ENCODE measurements around the gene PRICKLE1. TPM values are rescaled to one million over a fixed set of nuclear protein-coding genes. Genes with fewer than 3 reads are reported as not detected.

Gene PRICKLE1
- total and polyA plus RNA-seq, 7 experiments from 2014 or later, result 0.10 to 1.2 (median 0.34) TPM; not detected in 4

DNA sequence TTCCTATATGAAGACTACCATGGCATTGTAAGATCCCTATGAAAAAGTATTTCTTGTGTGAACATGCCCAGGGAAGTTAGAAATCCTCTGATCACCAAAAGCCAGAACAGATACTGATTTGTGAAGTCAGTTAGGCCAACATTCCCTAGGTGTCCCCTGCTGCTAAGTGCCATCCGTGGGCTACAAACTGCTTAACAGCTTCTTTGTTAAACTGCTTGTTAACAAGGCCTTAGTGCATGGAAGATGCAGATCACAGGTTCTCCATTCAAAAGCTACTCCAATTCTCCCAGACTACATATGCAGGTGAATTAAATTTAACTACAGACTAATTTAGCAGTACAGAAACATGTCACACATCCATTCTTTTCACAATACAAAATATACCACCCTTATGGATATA, 108.2 kb downstream of the PRICKLE1 start:
- H3K27ac Mint-ChIP-seq, result no peak overlapping the region
- no peak overlapping the region for H3K27ac ChIP-seq (ENCODE audit: low read depth, low read length)
- no peak overlapping the region for H3K4me3 ChIP-seq (ENCODE audit: low read length)
- POLR2A ChIA-PET, result no interaction called here
- ATAC-seq (no peak), DNase-seq (no peak)
- no peaks in the 10 kb centered on the region for H3K36me3 ChIP-seq (ENCODE audit: control insufficient read depth in 2 of 3, insufficient read depth in 3 of 3, low read length in 3 of 3)
- H3K27me3 ChIP-seq (ENCODE audit: control insufficient read depth in 2 of 2, insufficient read depth in 2 of 2, low read length in 2 of 2), result peaks cover 0 to 24% of the 10 kb centered on the region in 2 donors
- intact Hi-C loops (cut with micrococcal nuclease), result no loop called here
- H3K9me3 ChIP-seq (ENCODE audit: control insufficient read depth in 2 of 3, low read length in 3 of 3), result no peaks in the 10 kb centered on the region
- H3K4me1 ChIP-seq (ENCODE audit: control insufficient read depth in 2 of 2, insufficient read depth in 2 of 2, low read length in 2 of 2), result peaks cover 0 to 5% of the 10 kb centered on the region in 2 donors
- CTCF ChIA-PET, result no interaction called here
- no peak overlapping the region for H3K4me3 Mint-ChIP-seq
- no peaks in the 10 kb centered on the region for H3K9me3 Mint-ChIP-seq
- peaks cover 4 to 16% (median 10%) of the 10 kb centered on the region in 7 donors for H3K4me1 Mint-ChIP-seq
- H3K36me3 Mint-ChIP-seq, result no peaks in the 10 kb centered on the region
- H3K27me3 Mint-ChIP-seq, result peaks cover 64 to 87% (median 75%) of the 10 kb centered on the region in 5 donors

DNA sequence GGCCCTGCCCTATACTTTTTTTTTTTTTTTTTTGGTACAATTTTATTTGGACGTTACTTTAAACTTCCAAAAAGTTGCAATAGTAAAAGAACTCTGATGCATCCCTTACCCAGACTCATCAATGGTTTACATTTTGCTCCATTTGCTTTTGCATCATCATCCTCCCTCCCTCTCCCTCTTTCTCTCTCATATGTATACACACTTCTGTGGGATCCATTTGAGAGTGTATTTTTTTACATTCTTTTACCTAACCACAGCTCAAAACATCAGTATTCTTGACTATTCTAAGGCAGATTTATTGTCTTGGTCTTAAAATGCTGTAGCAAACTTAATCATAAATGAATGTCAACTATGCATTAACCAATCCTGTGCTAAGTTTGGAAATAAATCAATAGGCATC, 111.6 kb downstream of the PRICKLE1 start:
- Histone ChIP-seq H3K4me1 (ENCODE audit: control insufficient read depth in 2 of 2, insufficient read depth in 2 of 2, low read length in 2 of 2) (peaks cover 0 to 5% of the 10 kb centered on the region in 2 donors), H3K9me3 (ENCODE audit: control insufficient read depth in 2 of 3, low read length in 3 of 3) (no peaks in the 10 kb centered on the region), H3K27ac (ENCODE audit: low read depth, low read length) (no peak overlapping the region), H3K36me3 (ENCODE audit: control insufficient read depth in 2 of 3, insufficient read depth in 3 of 3, low read length in 3 of 3) (no peaks in the 10 kb centered on the region), H3K4me3 (ENCODE audit: low read length) (no peak overlapping the region), H3K27me3 (ENCODE audit: control insufficient read depth in 2 of 2, insufficient read depth in 2 of 2, low read length in 2 of 2) (peaks cover 0 to 18% of the 10 kb centered on the region in 2 donors)
- H3K27ac Mint-ChIP-seq, result no peak overlapping the region
- no peak for ATAC-seq
- H3K4me1 Mint-ChIP-seq, result peaks cover 0 to 10% (median 4%) of the 10 kb centered on the region in 7 donors
- DNase-seq, result no peak
- POLR2A ChIA-PET, result interaction anchor here (0.8 kb wide), 1 partner anchor 34 kb away, joined by 3 read pairs; no protein-coding TSS in a partner anchor
- peaks cover 41 to 65% (median 52%) of the 10 kb centered on the region in 5 donors for H3K27me3 Mint-ChIP-seq
- intact Hi-C loops (cut with micrococcal nuclease), result no loop called here
- CTCF ChIA-PET, result no interaction called here
- no peak overlapping the region for H3K4me3 Mint-ChIP-seq
- peaks cover 0 to 1% (median 0%) of the 10 kb centered on the region in 11 donors for H3K9me3 Mint-ChIP-seq
- H3K36me3 Mint-ChIP-seq, result no peaks in the 10 kb centered on the region

DNA sequence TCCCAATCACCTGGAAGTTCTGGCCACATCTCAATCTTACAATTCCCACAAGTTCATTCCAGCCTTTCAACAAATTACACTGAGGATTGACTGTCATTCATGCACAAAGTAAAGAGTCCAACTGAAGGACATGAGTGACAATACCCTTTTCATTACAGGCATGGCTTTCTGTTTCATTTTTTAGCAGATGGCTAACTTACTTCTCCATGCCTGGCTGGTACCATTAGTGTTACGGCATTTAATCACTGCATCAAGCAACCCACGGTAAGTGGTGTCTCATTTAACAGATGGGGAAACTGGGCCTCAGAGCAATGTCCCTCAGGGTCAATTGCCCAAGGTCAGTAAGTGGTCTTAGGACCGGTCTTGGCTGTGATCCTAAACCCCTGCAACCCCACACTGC, 114.4 kb downstream of the PRICKLE1 start:
- H3K27ac Mint-ChIP-seq, result no peak overlapping the region
- no peaks in the 10 kb centered on the region for H3K36me3 Mint-ChIP-seq
- Histone ChIP-seq H3K27ac (ENCODE audit: low read depth, low read length) (no peak overlapping the region), H3K4me3 (ENCODE audit: low read length) (no peak overlapping the region), H3K27me3 (ENCODE audit: control insufficient read depth in 2 of 2, insufficient read depth in 2 of 2, low read length in 2 of 2) (no peaks in the 10 kb centered on the region), H3K36me3 (ENCODE audit: control insufficient read depth in 2 of 3, insufficient read depth in 3 of 3, low read length in 3 of 3) (no peaks in the 10 kb centered on the region), H3K9me3 (ENCODE audit: control insufficient read depth in 2 of 3, low read length in 3 of 3) (no peaks in the 10 kb centered on the region), H3K4me1 (ENCODE audit: control insufficient read depth in 2 of 2, insufficient read depth in 2 of 2, low read length in 2 of 2) (no peaks in the 10 kb centered on the region)
- no peak overlapping the region for H3K4me3 Mint-ChIP-seq
- intact Hi-C loops (cut with micrococcal nuclease), result no loop called here
- DNase-seq (no peak), ATAC-seq (no peak)
- H3K4me1 Mint-ChIP-seq, result peaks cover under 1 to 2% (median 2%) of the 10 kb centered on the region in 7 donors
- H3K9me3 Mint-ChIP-seq, result peaks cover 0 to 1% (median 0%) of the 10 kb centered on the region in 11 donors
- POLR2A ChIA-PET, result no interaction called here
- H3K27me3 Mint-ChIP-seq, result peaks cover 20 to 58% (median 30%) of the 10 kb centered on the region in 5 donors
- CTCF ChIA-PET, result no interaction called here

DNA sequence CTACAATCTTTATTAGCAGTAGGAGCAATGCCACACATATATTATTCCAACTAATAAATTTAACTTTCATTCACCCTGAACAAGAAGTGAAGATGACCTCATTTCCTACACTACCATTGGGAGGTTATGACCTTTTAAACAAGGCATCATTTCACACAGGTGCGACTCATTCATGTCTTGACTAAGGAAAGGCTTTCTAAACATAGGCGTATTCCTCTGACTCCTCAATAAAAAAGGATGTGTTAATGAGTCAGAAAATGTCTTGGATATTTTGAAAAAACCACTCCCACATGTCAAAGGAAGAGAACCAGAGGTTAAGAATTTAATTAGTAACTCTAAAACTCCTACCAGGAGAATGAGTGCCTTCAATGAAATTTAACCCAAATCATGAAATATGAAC, 115.2 kb downstream of the PRICKLE1 start:
- H3K4me3 ChIP-seq (ENCODE audit: low read length), result no peak overlapping the region
- ChIA-PET POLR2A (no interaction called here), CTCF (no interaction called here)
- Mint-ChIP-seq H3K27ac (no peak overlapping the region), H3K4me3 (no peak overlapping the region), H3K4me1 (peaks cover 5 to 9% (median 8%) of the 10 kb centered on the region in 7 donors), H3K36me3 (peaks cover 0 to under 1% (median 0%) of the 10 kb centered on the region in 5 donors), H3K27me3 (peaks cover 18 to 54% (median 23%) of the 10 kb centered on the region in 5 donors), H3K9me3 (peaks cover 0 to 1% (median 0%) of the 10 kb centered on the region in 11 donors)
- intact Hi-C loops (cut with micrococcal nuclease), result no loop called here
- H3K9me3 ChIP-seq (ENCODE audit: control insufficient read depth in 2 of 3, low read length in 3 of 3), result no peaks in the 10 kb centered on the region
- H3K36me3 ChIP-seq (ENCODE audit: control insufficient read depth in 2 of 3, insufficient read depth in 3 of 3, low read length in 3 of 3), result no peaks in the 10 kb centered on the region
- H3K27ac ChIP-seq (ENCODE audit: low read depth, low read length), result no peak overlapping the region
- ATAC-seq (no peak), DNase-seq (no peak)
- H3K27me3 ChIP-seq (ENCODE audit: control insufficient read depth in 2 of 2, insufficient read depth in 2 of 2, low read length in 2 of 2), result no peaks in the 10 kb centered on the region
- peaks cover 0 to under 1% of the 10 kb centered on the region in 2 donors for H3K4me1 ChIP-seq (ENCODE audit: control insufficient read depth in 2 of 2, insufficient read depth in 2 of 2, low read length in 2 of 2)

DNA sequence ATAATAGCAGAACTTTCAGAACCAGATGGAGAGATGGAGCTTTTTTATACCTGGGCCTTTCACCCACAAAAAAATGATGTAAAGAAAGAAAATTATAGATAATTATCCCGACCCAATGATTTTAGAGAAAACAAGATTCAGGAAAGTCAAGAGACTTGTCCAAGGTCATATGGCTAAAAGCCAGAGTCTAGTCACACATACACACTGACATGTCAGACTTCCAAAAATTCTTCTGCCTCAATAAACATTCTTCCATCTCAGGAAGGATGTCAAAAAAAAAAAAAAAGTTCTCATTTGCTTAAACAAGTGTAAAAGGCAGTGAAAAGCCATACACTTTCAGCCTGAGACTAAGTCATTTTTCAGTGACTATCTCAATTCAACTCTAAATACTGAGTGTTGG, 116.0 kb downstream of the PRICKLE1 start:
- ATAC-seq (no peak), DNase-seq (no peak)
- no peaks in the 10 kb centered on the region for H3K9me3 ChIP-seq (ENCODE audit: control insufficient read depth in 2 of 3, low read length in 3 of 3)
- H3K36me3 Mint-ChIP-seq, result peaks cover 0 to 3% (median 0%) of the 10 kb centered on the region in 5 donors
- no peak overlapping the region for H3K4me3 ChIP-seq (ENCODE audit: low read length)
- no peaks in the 10 kb centered on the region for H3K36me3 ChIP-seq (ENCODE audit: control insufficient read depth in 2 of 3, insufficient read depth in 3 of 3, low read length in 3 of 3)
- H3K27ac ChIP-seq (ENCODE audit: low read depth, low read length), result no peak overlapping the region
- intact Hi-C loops (cut with micrococcal nuclease), result no loop called here
- peaks cover 8 to 18% (median 16%) of the 10 kb centered on the region in 7 donors for H3K4me1 Mint-ChIP-seq
- ChIA-PET POLR2A (no interaction called here), CTCF (no interaction called here)
- H3K4me3 Mint-ChIP-seq, result no peak overlapping the region
- peaks cover 0 to 4% of the 10 kb centered on the region in 2 donors for H3K4me1 ChIP-seq (ENCODE audit: control insufficient read depth in 2 of 2, insufficient read depth in 2 of 2, low read length in 2 of 2)
- no peak overlapping the region for H3K27ac Mint-ChIP-seq
- H3K27me3 ChIP-seq (ENCODE audit: control insufficient read depth in 2 of 2, insufficient read depth in 2 of 2, low read length in 2 of 2), result no peaks in the 10 kb centered on the region
- peaks cover 0 to 1% (median 0%) of the 10 kb centered on the region in 11 donors for H3K9me3 Mint-ChIP-seq
- peaks cover 17 to 49% (median 19%) of the 10 kb centered on the region in 5 donors for H3K27me3 Mint-ChIP-seq

DNA sequence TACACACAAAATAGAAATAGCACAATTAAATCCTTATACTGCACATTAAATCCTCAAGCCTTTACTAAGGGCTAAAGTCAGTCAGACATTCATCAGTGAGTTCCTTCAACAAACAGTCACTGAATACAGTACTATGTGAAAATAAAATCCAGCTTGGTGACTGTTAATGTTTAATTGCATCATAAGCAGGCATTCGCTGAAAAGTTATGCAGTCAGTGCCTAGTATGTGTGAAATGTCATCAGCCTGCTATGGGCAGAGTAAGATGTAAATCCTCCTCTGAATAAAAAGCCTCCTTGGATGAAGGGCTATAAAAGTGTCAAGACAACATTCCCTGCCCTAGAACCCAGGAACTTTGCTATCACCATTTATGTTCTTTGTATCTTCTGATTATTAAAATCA, 116.4 kb downstream of the PRICKLE1 start:
- no peak overlapping the region for H3K27ac ChIP-seq (ENCODE audit: low read depth, low read length)
- H3K27ac Mint-ChIP-seq, result no peak overlapping the region
- no peaks in the 10 kb centered on the region for H3K9me3 ChIP-seq (ENCODE audit: control insufficient read depth in 2 of 3, low read length in 3 of 3)
- H3K4me3 Mint-ChIP-seq, result no peak overlapping the region
- H3K4me3 ChIP-seq (ENCODE audit: low read length), result no peak overlapping the region
- no peak for DNase-seq
- ChIA-PET POLR2A (no interaction called here), CTCF (no interaction called here)
- ATAC-seq, result no peak
- peaks cover 0 to 4% of the 10 kb centered on the region in 2 donors for H3K4me1 ChIP-seq (ENCODE audit: control insufficient read depth in 2 of 2, insufficient read depth in 2 of 2, low read length in 2 of 2)
- H3K27me3 Mint-ChIP-seq, result peaks cover 17 to 49% (median 19%) of the 10 kb centered on the region in 5 donors
- no peaks in the 10 kb centered on the region for H3K27me3 ChIP-seq (ENCODE audit: control insufficient read depth in 2 of 2, insufficient read depth in 2 of 2, low read length in 2 of 2)
- intact Hi-C loops (cut with micrococcal nuclease), result no loop called here
- peaks cover 9 to 21% (median 19%) of the 10 kb centered on the region in 7 donors for H3K4me1 Mint-ChIP-seq
- no peaks in the 10 kb centered on the region for H3K36me3 ChIP-seq (ENCODE audit: control insufficient read depth in 2 of 3, insufficient read depth in 3 of 3, low read length in 3 of 3)
- peaks cover 0 to 3% (median 0%) of the 10 kb centered on the region in 5 donors for H3K36me3 Mint-ChIP-seq
- H3K9me3 Mint-ChIP-seq, result peaks cover 0 to 4% (median 0%) of the 10 kb centered on the region in 11 donors

DNA sequence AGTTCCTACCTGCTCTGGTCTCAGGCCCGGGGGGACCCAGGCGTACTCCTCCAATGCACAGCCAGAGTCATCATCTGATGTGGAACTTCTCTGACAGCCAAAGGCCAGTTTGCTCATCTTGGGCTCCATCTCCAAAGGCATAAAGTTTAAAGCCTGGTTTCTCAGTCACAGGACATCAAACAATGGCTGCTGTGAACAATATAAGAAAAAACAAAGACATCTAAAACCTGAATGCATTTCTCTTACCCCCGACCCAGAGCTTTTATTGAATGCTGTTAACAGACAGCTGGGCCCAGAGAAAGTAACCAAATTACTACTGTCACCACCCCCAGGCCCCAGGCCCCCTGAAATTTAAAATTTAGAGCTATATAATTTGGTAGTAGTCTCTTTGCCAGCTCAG, 117.2 kb downstream of the PRICKLE1 start:
- H3K4me3 Mint-ChIP-seq, result no peak overlapping the region
- H3K27ac ChIP-seq (ENCODE audit: low read depth, low read length), result no peak overlapping the region
- POLR2A ChIA-PET, result no interaction called here
- intact Hi-C loops (cut with micrococcal nuclease), result no loop called here
- peaks cover 0 to 4% of the 10 kb centered on the region in 2 donors for H3K4me1 ChIP-seq (ENCODE audit: control insufficient read depth in 2 of 2, insufficient read depth in 2 of 2, low read length in 2 of 2)
- H3K36me3 Mint-ChIP-seq, result peaks cover 0 to 3% (median 0%) of the 10 kb centered on the region in 5 donors
- ATAC-seq, result no peak
- peaks cover 13 to 48% (median 16%) of the 10 kb centered on the region in 5 donors for H3K27me3 Mint-ChIP-seq
- no peaks in the 10 kb centered on the region for H3K36me3 ChIP-seq (ENCODE audit: control insufficient read depth in 2 of 3, insufficient read depth in 3 of 3, low read length in 3 of 3)
- CTCF ChIA-PET, result no interaction called here
- no peak for DNase-seq
- H3K9me3 Mint-ChIP-seq, result peaks cover 0 to 5% (median 0%) of the 10 kb centered on the region in 11 donors
- no peak overlapping the region for H3K4me3 ChIP-seq (ENCODE audit: low read length)
- H3K27ac Mint-ChIP-seq, result no peak overlapping the region
- H3K27me3 ChIP-seq (ENCODE audit: control insufficient read depth in 2 of 2, insufficient read depth in 2 of 2, low read length in 2 of 2), result no peaks in the 10 kb centered on the region
- no peaks in the 10 kb centered on the region for H3K9me3 ChIP-seq (ENCODE audit: control insufficient read depth in 2 of 3, low read length in 3 of 3)
- H3K4me1 Mint-ChIP-seq, result peaks cover 9 to 22% (median 19%) of the 10 kb centered on the region in 7 donors

Data from naive thymus-derived CD4-positive, alpha-beta T cell (primary cell).